OCI-LY3 (cell line): ENCODE results near the gene GPALPP1.

ENCODE experiments used
- H2AFZ ChIP-seq: fragments of 200-600, 300-600 bp; shearing (Covaris generic); 2 replicates; pipeline ENCODE4 v1.6.0; 2014; ENCODE audit warnings: antibody characterized with exemption, low read depth, low read length
- H3K27ac ChIP-seq: fragments of 200-600, 300-600 bp; sonication (generic); 2 replicates; pipeline ENCODE4 v1.5.1; 2014; ENCODE audit warnings: mild to moderate bottlenecking, low read length, moderate library complexity, mixed read lengths
- H3K27me3 ChIP-seq: fragments of 200-600, 300-600 bp; sonication (generic); 2 replicates; pipeline ENCODE4 v1.6.1; 2014; ENCODE audit warnings: low read depth, low read length, mixed read lengths
- H3K36me3 ChIP-seq: fragments of 200-600, 300-600 bp; sonication (generic); replicated peaks from 2 replicates; pipeline ENCODE3; 2014; ENCODE audit warnings: low read depth, low read length, mixed read lengths
- H3K4me1 ChIP-seq: fragments of 300-600, 200-600 bp; sonication (generic); 2 replicates; pipeline ENCODE4 v1.6.1; 2014; ENCODE audit warnings: low read length, mixed read lengths
- H3K4me2 ChIP-seq: fragments of 200-600, 300-600 bp; sonication (generic); 2 replicates; pipeline ENCODE4 v1.6.1; 2014; ENCODE audit warnings: low read length, mixed read lengths
- H3K4me3 ChIP-seq: fragments of 300-600, 200-600 bp; sonication (generic); 2 replicates; pipeline ENCODE4 v1.5.1; 2014; ENCODE audit warnings: antibody characterized with exemption, mild to moderate bottlenecking, low read length, moderate library complexity
- H3K79me2 ChIP-seq: fragments of 300-600, 200-600 bp; shearing (Covaris generic); 2 replicates; pipeline ENCODE4 v1.6.1; 2014; ENCODE audit warnings: mild to moderate bottlenecking, low read length, mixed read lengths
- H3K9ac ChIP-seq: fragments of 300-600, 200-600 bp; shearing (Covaris generic); 2 replicates; pipeline ENCODE4 v1.6.0; 2014; ENCODE audit warnings: mild to moderate bottlenecking, low read length, moderate library complexity
- H3K9me3 ChIP-seq: fragments of 200-600, 300-600 bp; shearing (Covaris generic); 2 replicates; pipeline ENCODE4 v1.6.1; 2014; ENCODE audit warnings: low read length, mixed read lengths; ENCODE audit not compliant: insufficient read depth
- H4K20me1 ChIP-seq: fragments of 200-600, 300-600 bp; sonication (generic); 2 replicates; pipeline ENCODE4 v1.6.1; 2016; ENCODE audit warnings: low read length, mixed read lengths; ENCODE audit not compliant: insufficient read depth
- EZH2phosphoT487 ChIP-seq: fragments of 200-600 bp; shearing (Covaris generic); IDR thresholded peaks from 2 replicates; pipeline ENCODE4 v1.6.1; 2018; ENCODE audit warnings: antibody characterized with exemption, mixed run types, low read depth
- TF ChIP-seq, protein P1 (sequence below): fragments of 200-600, 300-600 bp; sonication (generic); IDR thresholded peaks from 2 replicates; pipeline ENCODE4 v1.5.1; 2014; ENCODE audit warnings: antibody characterized with exemption, low read length, low read depth

Gene GPALPP1

DNA sequence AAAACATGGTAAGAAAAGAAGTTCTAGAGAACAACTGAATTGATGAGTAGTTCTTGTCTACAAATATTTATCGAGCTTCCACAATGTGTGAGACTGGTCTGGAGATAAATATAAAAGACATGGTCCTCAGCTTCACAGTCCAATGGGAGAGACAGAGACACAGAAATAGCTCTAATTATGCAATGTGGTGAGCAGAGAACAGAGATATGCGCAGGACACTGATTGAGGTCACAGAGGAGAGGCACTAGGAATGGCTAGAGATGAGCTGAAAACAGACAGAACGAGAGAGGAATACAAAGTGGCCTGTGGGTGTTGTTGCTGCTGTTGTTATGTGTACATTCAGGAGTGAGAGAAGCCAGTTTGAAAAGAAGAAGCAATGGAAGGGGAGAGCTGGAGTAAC, 53.2 kb downstream of the GPALPP1 start:
- peaks cover 3% of the 10 kb centered on the region; the same call in 1 of the 2 replicates for H3K27me3 ChIP-seq
- no peaks in the 10 kb centered on the region for H4K20me1 ChIP-seq
- TF ChIP-seq, protein P1, sequence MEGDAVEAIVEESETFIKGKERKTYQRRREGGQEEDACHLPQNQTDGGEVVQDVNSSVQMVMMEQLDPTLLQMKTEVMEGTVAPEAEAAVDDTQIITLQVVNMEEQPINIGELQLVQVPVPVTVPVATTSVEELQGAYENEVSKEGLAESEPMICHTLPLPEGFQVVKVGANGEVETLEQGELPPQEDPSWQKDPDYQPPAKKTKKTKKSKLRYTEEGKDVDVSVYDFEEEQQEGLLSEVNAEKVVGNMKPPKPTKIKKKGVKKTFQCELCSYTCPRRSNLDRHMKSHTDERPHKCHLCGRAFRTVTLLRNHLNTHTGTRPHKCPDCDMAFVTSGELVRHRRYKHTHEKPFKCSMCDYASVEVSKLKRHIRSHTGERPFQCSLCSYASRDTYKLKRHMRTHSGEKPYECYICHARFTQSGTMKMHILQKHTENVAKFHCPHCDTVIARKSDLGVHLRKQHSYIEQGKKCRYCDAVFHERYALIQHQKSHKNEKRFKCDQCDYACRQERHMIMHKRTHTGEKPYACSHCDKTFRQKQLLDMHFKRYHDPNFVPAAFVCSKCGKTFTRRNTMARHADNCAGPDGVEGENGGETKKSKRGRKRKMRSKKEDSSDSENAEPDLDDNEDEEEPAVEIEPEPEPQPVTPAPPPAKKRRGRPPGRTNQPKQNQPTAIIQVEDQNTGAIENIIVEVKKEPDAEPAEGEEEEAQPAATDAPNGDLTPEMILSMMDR = no peak
- TF ChIP-seq EZH2phosphoT487 = no peak
- H3K9me3 ChIP-seq = no peaks in the 10 kb centered on the region
- no peak overlapping the region for H3K27ac ChIP-seq
- no peak overlapping the region for H2AFZ ChIP-seq
- no peak overlapping the region for H3K4me2 ChIP-seq
- H3K9ac ChIP-seq = no peak overlapping the region
- no peak overlapping the region for H3K4me3 ChIP-seq
- peaks cover 10% of the 10 kb centered on the region for H3K4me1 ChIP-seq
- no peaks in the 10 kb centered on the region for H3K79me2 ChIP-seq
- H3K36me3 ChIP-seq = peaks cover 4% of the 10 kb centered on the region

DNA sequence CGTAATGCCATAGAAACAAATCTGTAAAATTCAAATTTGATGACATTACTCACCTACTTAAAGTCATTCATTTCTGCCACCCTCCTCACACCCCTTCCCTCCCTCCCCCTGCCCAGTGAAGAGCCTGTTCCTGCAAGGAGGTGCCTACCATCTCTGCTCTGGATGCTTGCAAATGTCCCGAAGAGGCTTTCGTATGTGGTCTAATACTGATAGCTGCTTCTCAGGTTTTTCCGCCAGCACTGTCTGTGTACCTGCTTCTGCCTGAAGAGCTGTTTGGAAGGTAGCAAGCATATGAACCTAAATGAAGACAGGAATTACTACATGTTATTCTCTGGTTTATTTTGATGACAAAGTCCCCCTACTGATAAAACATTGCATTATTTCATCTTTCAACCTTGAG, 57.1 kb downstream of the GPALPP1 start:
- peaks cover 25% of the 10 kb centered on the region for H3K4me1 ChIP-seq
- peak overlapping the region; percentile 50; the same call in 1 of the 2 replicates for H3K9ac ChIP-seq
- no peak for TF ChIP-seq EZH2phosphoT487
- TF ChIP-seq, protein P1 = no peak
- H2AFZ ChIP-seq = peak overlapping the region; percentile 87
- peaks cover 24% of the 10 kb centered on the region for H3K27me3 ChIP-seq
- no peaks in the 10 kb centered on the region for H3K9me3 ChIP-seq
- peak overlapping the region; percentile 77 for H3K4me3 ChIP-seq
- peak overlapping the region; percentile 86 for H3K4me2 ChIP-seq
- H3K27ac ChIP-seq = no peak overlapping the region
- H3K36me3 ChIP-seq = no peaks in the 10 kb centered on the region
- H3K79me2 ChIP-seq = no peaks in the 10 kb centered on the region
- H4K20me1 ChIP-seq = no peaks in the 10 kb centered on the region

DNA sequence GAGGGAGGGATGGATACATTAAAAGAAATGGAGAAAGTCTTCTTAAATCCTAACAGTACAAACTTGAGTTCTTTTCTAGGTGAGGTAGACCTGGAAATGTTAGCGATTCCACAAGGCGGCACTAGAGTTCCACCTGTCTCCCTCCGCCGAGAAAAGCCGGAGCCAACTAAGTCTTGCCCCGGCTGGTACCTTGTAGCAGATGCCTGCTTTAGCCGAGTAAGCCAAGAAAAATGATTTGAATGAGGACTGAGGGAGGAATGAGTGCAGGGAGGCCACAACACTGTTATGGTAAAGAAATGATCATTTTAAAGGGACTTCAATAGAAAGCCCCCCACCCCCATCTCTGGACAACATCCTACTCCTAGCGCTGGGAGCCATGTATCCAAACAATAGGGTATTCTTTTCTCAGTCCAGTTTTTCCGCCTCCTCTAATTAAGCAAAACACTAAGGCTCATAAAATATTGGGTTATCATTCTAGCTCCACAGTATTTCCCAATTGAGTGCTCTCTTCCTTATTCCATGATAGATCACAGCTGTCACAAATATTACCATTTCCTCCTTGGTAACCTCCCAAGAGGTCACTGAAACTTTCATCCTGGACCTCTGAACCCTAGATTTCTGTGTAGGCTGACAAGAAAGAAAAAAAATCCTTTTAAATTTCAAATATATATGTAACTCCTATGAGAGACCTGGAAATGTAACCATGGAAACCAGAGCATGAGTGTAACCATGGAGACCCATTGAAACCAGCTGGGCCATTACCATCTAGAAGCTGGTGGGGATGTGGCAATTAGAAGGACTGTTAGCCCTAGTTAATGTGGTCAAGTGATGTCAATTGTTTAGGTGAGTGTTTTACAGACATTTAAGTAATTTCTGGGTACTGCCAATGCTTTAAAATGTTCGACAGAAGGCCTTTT, 58.3 kb downstream of the GPALPP1 start:
- H3K4me1 ChIP-seq = peaks cover 25% of the 10 kb centered on the region
- H3K79me2 ChIP-seq = no peaks in the 10 kb centered on the region
- H3K27me3 ChIP-seq = peaks cover 25% of the 10 kb centered on the region
- no peak overlapping the region for H3K27ac ChIP-seq
- H4K20me1 ChIP-seq = no peaks in the 10 kb centered on the region
- peak overlapping the region; percentile 87 for H2AFZ ChIP-seq
- H3K36me3 ChIP-seq = no peaks in the 10 kb centered on the region
- no peaks in the 10 kb centered on the region for H3K9me3 ChIP-seq
- peak overlapping the region; percentile 86 for H3K4me2 ChIP-seq
- H3K9ac ChIP-seq = peak overlapping the region; percentile 50
- no peak for TF ChIP-seq EZH2phosphoT487
- TF ChIP-seq, protein P1 = peak; percentile 98
- peak overlapping the region; percentile 77 for H3K4me3 ChIP-seq

DNA sequence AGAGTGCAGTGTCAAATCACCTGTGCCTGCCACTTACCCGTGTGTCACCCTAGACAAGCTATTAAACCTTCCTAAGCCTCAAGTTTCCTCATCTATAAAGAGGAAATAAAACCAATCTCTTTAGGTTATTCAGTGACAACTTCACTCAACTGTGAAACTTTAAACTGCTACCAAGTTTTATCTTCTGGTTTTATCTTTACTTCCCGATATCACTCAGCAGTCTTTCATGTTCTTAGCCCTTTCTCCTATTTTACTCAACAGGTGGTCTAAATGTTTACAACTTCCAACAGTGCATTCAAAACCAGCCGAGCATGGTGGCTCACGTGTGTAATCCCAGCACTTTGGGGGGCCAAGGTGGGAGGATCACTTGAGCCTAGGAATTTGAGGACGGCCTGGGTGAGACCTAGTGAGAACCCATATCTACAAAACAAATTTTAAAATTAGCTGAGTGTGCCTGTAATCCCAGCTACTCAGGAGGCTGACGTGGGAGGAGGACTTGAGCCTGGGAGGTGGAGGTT, 59.6 kb downstream of the GPALPP1 start:
- Histone ChIP-seq H3K79me2 (no peaks in the 10 kb centered on the region), H3K4me1 (peaks cover 25% of the 10 kb centered on the region), H3K9ac (no peak overlapping the region), H3K27ac (no peak overlapping the region), H3K4me3 (peak overlapping the region; percentile 44), H2AFZ (no peak overlapping the region), H3K9me3 (no peaks in the 10 kb centered on the region), H3K4me2 (peak overlapping the region; percentile 86), H3K27me3 (peaks cover 25% of the 10 kb centered on the region), H4K20me1 (no peaks in the 10 kb centered on the region), H3K36me3 (no peaks in the 10 kb centered on the region)
- TF ChIP-seq EZH2phosphoT487 = no peak
- TF ChIP-seq, protein P1 = no peak
